ENCODE results near the gene MRPL10. TPM values are rescaled to one million over a fixed set of nuclear protein-coding genes. Genes with fewer than 3 reads are reported as not detected.

MRPL10 gene
- total and polyA plus RNA-seq, 2 of the 8 experiments (the other 6 are each of a cell fraction or from before 2014, with no cell fraction given) = 85.3 to 214 TPM

DNA sequence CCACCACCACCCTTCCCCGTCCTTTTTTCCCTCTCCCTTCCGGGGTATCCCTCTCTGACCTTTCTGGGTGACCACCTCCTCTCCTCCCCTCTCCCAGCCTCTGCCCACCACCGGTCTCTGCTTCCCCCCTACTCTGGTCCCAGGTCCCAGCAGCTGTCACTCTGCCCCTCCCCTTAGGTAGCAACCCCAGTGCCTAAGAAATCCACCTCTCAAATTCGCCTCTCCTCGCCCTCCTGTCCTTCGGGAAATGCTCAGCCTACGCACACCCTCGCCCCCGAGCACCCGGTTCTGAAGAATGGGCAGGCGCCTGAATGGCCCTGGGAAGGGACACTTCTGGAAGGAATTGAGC is 20.4 kb upstream of the MRPL10 start:
- peak; percentile 10 for TF ChIP-seq NANOG (IDR thresholded peaks at IDR 0.05; ENCODE audit: insufficient read depth, low read depth, low read length, poor library complexity, severe bottlenecking)
- peak; percentile 70 for TF ChIP-seq SAP30 (IDR thresholded peaks at IDR 0.05; ENCODE audit: insufficient read depth, insufficient replicate concordance, low read length)
- TF ChIP-seq RBBP5 (IDR thresholded peaks at IDR 0.05; ENCODE audit: borderline replicate concordance, low read depth, low read length) = no peak; the same call in 1 of the 2 replicates
- TF ChIP-seq RFX5 (IDR thresholded peaks at IDR 0.05; ENCODE audit: borderline replicate concordance, low read depth, low read length) = no peak
- peak in 1 of 2 experiments; percentile 51; a peak in 1 of 4 replicates for TF ChIP-seq SIN3A (conservative IDR thresholded peaks at IDR 0.05 in 1 of 2, IDR thresholded peaks at IDR 0.05 in 1 of 2; ENCODE audit: low read depth in 1 of 2, low read length in 2 of 2)
- peak; percentile 30 for TF ChIP-seq KDM4A (IDR thresholded peaks at IDR 0.05; ENCODE audit: low read depth, low read length, severe bottlenecking)
- Histone ChIP-seq H2BK120ac (replicated peaks; ENCODE audit: low read depth, low read length) (no peak overlapping the region), H4K8ac (ENCODE audit: extremely low read depth, insufficient read depth, low read length) (no peak overlapping the region), H3K4me3 (ENCODE audit: extremely low read depth in 1 of 4, insufficient read depth in 2 of 4, low read depth in 3 of 4, low read length in 4 of 4) (peak overlapping the region; percentile 39 to 67 (median 63)), H3K4me1 (replicated peaks in 1 of 4; ENCODE audit: control insufficient read depth in 3 of 4, insufficient read depth in 4 of 4, low read length in 3 of 4) (peaks cover 4 to 25% (median 15%) of the 10 kb centered on the region in 4 experiments), H3K23ac (ENCODE audit: insufficient read length) (no peak overlapping the region), H2BK20ac (ENCODE audit: low read length) (no peak overlapping the region), H2AFZ (ENCODE audit: low read length) (no peak overlapping the region), H3K14ac (ENCODE audit: insufficient read length) (no peak overlapping the region), H3K4me2 (ENCODE audit: insufficient read depth in 1 of 2, low read depth in 2 of 2, low read length in 2 of 2) (peak overlapping the region; percentile 95 to 99), H3K27ac (ENCODE audit: low read depth, low read length) (no peak overlapping the region), H2BK5ac (ENCODE audit: low read depth, low read length) (no peak overlapping the region), H3K79me1 (ENCODE audit: low read depth, low read length) (no peaks in the 10 kb centered on the region), H3K18ac (ENCODE audit: extremely low read depth, low read length) (peak overlapping the region; percentile 29; the same call in 1 of the 2 replicates), H3K4ac (replicated peaks; ENCODE audit: insufficient read length, low read depth, low read length) (no peak overlapping the region), H2AK5ac (ENCODE audit: low read depth, low read length) (no peak overlapping the region), H4K5ac (ENCODE audit: insufficient read length, low read depth, low read length) (no peak overlapping the region), H3K9me3 (ENCODE audit: insufficient read depth in 2 of 2, low read depth in 1 of 2, low read length in 1 of 2) (no peaks in the 10 kb centered on the region), H3K23me2 (ENCODE audit: low read depth, low read length) (peaks cover 23% of the 10 kb centered on the region), H3K79me2 (ENCODE audit: control insufficient read depth in 1 of 2, insufficient read depth in 2 of 2, low read length in 2 of 2) (no peaks in the 10 kb centered on the region), H3K9ac (replicated peaks in 1 of 4; ENCODE audit: extremely low read depth in 1 of 4, low read depth in 3 of 4, low read length in 3 of 4) (no peak overlapping the region), H4K91ac (replicated peaks; ENCODE audit: insufficient read length, low read length) (no peak overlapping the region), H3K36me3 (ENCODE audit: control insufficient read depth in 2 of 4, insufficient read depth in 4 of 4, low read length in 3 of 4) (no peaks in the 10 kb centered on the region), H2BK12ac (ENCODE audit: low read depth, low read length) (no peak overlapping the region), H3K27me3 (replicated peaks in 1 of 4; ENCODE audit: control insufficient read depth in 3 of 4, extremely low read depth in 1 of 4, insufficient read depth in 3 of 4, low read length in 3 of 4) (peaks cover 57 to 90% (median 83%) of the 10 kb centered on the region in 4 experiments), H2BK15ac (ENCODE audit: low read length) (no peak overlapping the region), H4K20me1 (replicated peaks in 1 of 2; ENCODE audit: control insufficient read depth in 1 of 2, insufficient read depth in 2 of 2, low read length in 2 of 2) (peaks cover 3 to 5% of the 10 kb centered on the region in 2 experiments), H3K56ac (replicated peaks; ENCODE audit: insufficient read length, low read depth, low read length) (no peak overlapping the region)
- POLR2A ChIA-PET (ENCODE audit: partially characterized antibody) = interaction anchor here (1.3 to 12.4 kb wide), 3 partner anchors 17 to 40 kb away, joined by 5 to 134 read pairs (median 5); partner anchors contain the start of gene SP2
- DNase-seq (ENCODE audit: low read depth in 1 of 2, low spot score in 2 of 2) = peak in 1 of 2 experiments; percentile 75
- WGBS, 2 experiments (ENCODE audit: extremely low coverage in 1 of 2, insufficient coverage in 1 of 2, insufficient read length in 1 of 2, insufficient replicate concordance in 2 of 2, low coverage in 1 of 2, low lambda C conversion rate in 2 of 2, missing lambda C conversion rate in 1 of 2) = 2% methylated on average over 9 of the region's 11 CpGs; no CpG with 5 or more reads in 1 of the 2 experiments
- CTCF ChIA-PET (ENCODE audit: partially characterized antibody) = interaction anchor here (15.3 to 33.0 kb wide), 5 partner anchors 5 to 97 kb away, joined by 246 to 1206 read pairs (median 373); partner anchors contain the start of genes PNPO, PRR15L, SCRN2 and SP2
- no peak for FAIRE-seq

Data from H1 (cell line).